Epithelial cell of proximal tubule (primary cell): ENCODE results near the gene FBL. TPM values are rescaled to one million over a fixed set of nuclear protein-coding genes. Genes with fewer than 3 reads are reported as not detected.
A peak's percentile ranks its signal among the peaks of the same experiment; 100 is the strongest.

Experiments used
- DNase-seq: peaks from one replicate; pipeline ENCODE4 v3.0.0-alpha.2; 2011; ENCODE audit warnings: low read depth
- H3K4me3 ChIP-seq: 2 replicates; pipeline ENCODE4 v1.5.1; 2011; ENCODE audit warnings: low read depth, mild to moderate bottlenecking, low read length
- CTCF ChIP-seq: conservative IDR thresholded peaks from 2 replicates; pipeline ENCODE4 v1.5.1; 2012; ENCODE audit warnings: low read depth, mild to moderate bottlenecking, low read length
- total RNA-seq: library from RNA; depleted of rRNA; stranded (reverse); fragments of >200 nt; gene quantifications from 2 replicates; pipeline ENCODE4 v1.2.3, GENCODE V29; 2015

FBL gene
- total RNA-seq, 1 donor from 2014 or later: 187 TPM

GRCh38 chr19:39805104-39805503, 41.1 kb downstream of the FBL start:
- DNase-seq: no peak
- TF ChIP-seq CTCF: no peak

GRCh38 chr19:39802958-39803357, 43.2 kb downstream of the FBL start:
- H3K4me3 ChIP-seq: no peak overlapping the region
- no peak for DNase-seq
- TF ChIP-seq CTCF: no peak

More at GRCh38 chr19:39805104-39805503, 41.1 kb downstream of the FBL start:
- H3K4me3 ChIP-seq: no peak overlapping the region

- DNase-seq: no peak
- H3K4me3 ChIP-seq: no peak overlapping the region
- TF ChIP-seq CTCF: no peak
These were observed 49.1 kb downstream of the FBL start for GRCh38 chr19:39797083-39797482.

- no peak overlapping the region for H3K4me3 ChIP-seq
- TF ChIP-seq CTCF: no peak
- no peak for DNase-seq
These were observed 50.1 kb downstream of the FBL start for GRCh38 chr19:39796000-39796498.

GRCh38 chr19:39795001-39795400, 51.2 kb downstream of the FBL start:
- H3K4me3 ChIP-seq: no peak overlapping the region
- no peak for TF ChIP-seq CTCF
- DNase-seq: no peak

GRCh38 chr19:39792999-39793546, 53.1 kb downstream of the FBL start:
- peak; percentile 95 for TF ChIP-seq CTCF
- H3K4me3 ChIP-seq: peak overlapping the region; percentile 39
- peak; percentile 12 for DNase-seq

- TF ChIP-seq CTCF: no peak
- no peak overlapping the region for H3K4me3 ChIP-seq
- no peak for DNase-seq
These were observed 57.9 kb downstream of the FBL start for GRCh38 chr19:39788244-39788643.
